Breast epithelium (tissue), 4 donors: ENCODE data around the gene ITGB5. TPM values are rescaled to one million over a fixed set of nuclear protein-coding genes. Genes with fewer than 3 reads are reported as not detected.

ENCODE experiments used
- DNase-seq, 2 donors: peaks; one replicate each; pipeline ENCODE4 v3.0.0-alpha.2; 2019; ENCODE audit warnings: low spot score in 2 of 2
- H3K27ac ChIP-seq, 2 donors: fragments of 200-600 bp; sonication (generic) in 1 of 2; one replicate each; pipeline ENCODE4 v1.5.1; 2016 to 2019; ENCODE audit warnings: mild to moderate bottlenecking in 1 of 2
- H3K27me3 ChIP-seq, 2 donors: fragments of 200-600 bp; sonication (generic) in 1 of 2; one replicate each; pipeline versions ENCODE4 v1.5.1 to v1.6.0; 2017 to 2019; ENCODE audit warnings: control low read depth in 1 of 2, mild to moderate bottlenecking in 1 of 2
- H3K36me3 ChIP-seq: fragments of 200-600 bp; one replicate; pipeline ENCODE4 v1.5.1; 2019
- H3K4me1 ChIP-seq, 2 donors: fragments of 200-600 bp; sonication (generic); one replicate each; pipeline ENCODE4 v1.5.1; 2016 to 2019; ENCODE audit warnings: control low read depth in 1 of 2
- H3K4me3 ChIP-seq, 3 donors: fragments of 200-600 bp; sonication (generic); 1 replicate in 2 of 3; 2 replicates in 1 of 3; pipeline ENCODE4 v1.5.1; 2016 to 2019; ENCODE audit warnings: mild to moderate bottlenecking in 3 of 3, moderate library complexity in 2 of 3
- H3K9me3 ChIP-seq, 2 donors: fragments of 200-600 bp; sonication (generic) in 1 of 2; one replicate each; pipeline ENCODE4 v1.5.1; 2016 to 2019; ENCODE audit warnings: control low read depth in 1 of 2
- CTCF ChIP-seq, 3 donors: fragments of 450-650 bp; IDR thresholded peaks; one replicate each; pipeline ENCODE4 v1.5.1; 2016 to 2017; ENCODE audit warnings: antibody characterized with exemption in 3 of 3, mild to moderate bottlenecking in 3 of 3, moderate library complexity in 3 of 3
- POLR2A ChIP-seq: fragments of 450-650 bp; IDR thresholded peaks from one replicate; pipeline ENCODE4 v1.6.1; 2016; ENCODE audit warnings: antibody characterized with exemption, mild to moderate bottlenecking, moderate library complexity
- POLR2AphosphoS5 ChIP-seq, 3 donors: sonication (generic); formaldehyde crosslinking; IDR thresholded peaks; one replicate each; pipeline ENCODE4 v1.6.1; 2017; ENCODE audit warnings: antibody characterized with exemption in 3 of 3
- intact Hi-C: fragments of 100-400 bp; cut with DNase I; formaldehyde crosslinking; loops from one replicate; pipeline ENCODE4 v1.15.1; 2023; ENCODE audit warnings: low total_unique reads
- total RNA-seq, 3 donors: library from RNA; depleted of rRNA; stranded (reverse); fragments of >200 nt; gene quantifications; one replicate each; pipeline ENCODE4 v1.1.0, GENCODE V29; 2016

ITGB5 gene
- total RNA-seq, 3 donors from 2014 or later = 80.1 to 286 (median 181) TPM

- intact Hi-C loops = loop anchor here (5.0 kb wide), 1 partner anchor 378 kb away; no protein-coding TSS in a partner anchor
- H3K36me3 ChIP-seq = no peaks in the 10 kb centered on the region
- no peaks in the 10 kb centered on the region for H3K9me3 ChIP-seq
- TF ChIP-seq POLR2A = no peak
- TF ChIP-seq CTCF (IDR thresholded peaks at IDR 0.05) = no peak
- TF ChIP-seq POLR2AphosphoS5 (IDR thresholded peaks at IDR 0.05) = no peak
- H3K27me3 ChIP-seq = no peaks in the 10 kb centered on the region
- no peaks in the 10 kb centered on the region for H3K4me1 ChIP-seq
- no peak overlapping the region for H3K4me3 ChIP-seq
- H3K27ac ChIP-seq = no peak overlapping the region
- no peak for DNase-seq
Measured at GRCh38 chr3:124895756-124896155, 8.6 kb upstream of the ITGB5 start.

GRCh38 chr3:124893526-124893925 is 6.4 kb upstream of the ITGB5 start:
- Histone ChIP-seq H3K27me3 (no peaks in the 10 kb centered on the region), H3K4me3 (no peak overlapping the region), H3K9me3 (no peaks in the 10 kb centered on the region), H3K4me1 (no peaks in the 10 kb centered on the region), H3K27ac (peak overlapping the region; percentile 7 to 27), H3K36me3 (no peaks in the 10 kb centered on the region)
- TF ChIP-seq CTCF (IDR thresholded peaks at IDR 0.05) (no peak), POLR2A (no peak), POLR2AphosphoS5 (IDR thresholded peaks at IDR 0.05) (no peak)
- intact Hi-C loops = no loop called here
- DNase-seq = peak in 1 of 2 donors; percentile 69

DNA sequence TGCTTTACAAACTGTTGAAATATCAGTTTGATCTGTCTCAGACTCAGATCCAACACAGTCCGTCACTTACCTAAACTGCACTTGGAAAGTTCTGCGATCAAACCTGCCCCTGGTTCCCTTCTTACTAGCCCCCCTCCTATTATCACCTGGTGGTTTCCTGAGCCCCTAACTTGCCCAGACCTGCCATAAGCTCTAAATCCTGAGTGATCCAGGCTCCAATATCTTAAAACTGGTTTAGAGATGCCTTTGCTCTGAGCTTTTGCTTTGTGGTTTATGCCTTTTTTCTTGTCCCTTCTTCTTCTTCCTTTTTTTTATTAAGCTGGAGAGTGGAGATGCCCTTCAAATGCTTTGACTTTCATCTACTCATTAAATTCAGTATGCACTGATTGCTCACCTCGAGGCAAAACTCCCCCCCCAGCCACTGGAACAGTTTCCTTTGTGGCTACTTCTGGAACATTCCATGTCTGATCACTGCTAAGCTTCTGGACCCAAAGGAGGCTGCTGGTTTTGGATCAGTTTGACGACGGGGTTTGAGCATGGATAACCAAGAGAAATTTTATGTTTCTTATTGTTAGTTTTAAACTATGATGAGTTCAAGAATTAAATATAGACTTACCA is 3.5 kb upstream of the ITGB5 start:
- no peaks in the 10 kb centered on the region for H3K9me3 ChIP-seq
- peak overlapping the region; percentile 40 to 55 for H3K27ac ChIP-seq
- no peak for TF ChIP-seq CTCF (IDR thresholded peaks at IDR 0.05)
- TF ChIP-seq POLR2A = no peak
- TF ChIP-seq POLR2AphosphoS5 (IDR thresholded peaks at IDR 0.05) = no peak
- DNase-seq = peak in 1 of 2 donors; percentile 64
- no peaks in the 10 kb centered on the region for H3K4me1 ChIP-seq
- intact Hi-C loops = no loop called here
- H3K27me3 ChIP-seq = no peaks in the 10 kb centered on the region
- H3K36me3 ChIP-seq = no peaks in the 10 kb centered on the region
- no peak overlapping the region for H3K4me3 ChIP-seq

DNA sequence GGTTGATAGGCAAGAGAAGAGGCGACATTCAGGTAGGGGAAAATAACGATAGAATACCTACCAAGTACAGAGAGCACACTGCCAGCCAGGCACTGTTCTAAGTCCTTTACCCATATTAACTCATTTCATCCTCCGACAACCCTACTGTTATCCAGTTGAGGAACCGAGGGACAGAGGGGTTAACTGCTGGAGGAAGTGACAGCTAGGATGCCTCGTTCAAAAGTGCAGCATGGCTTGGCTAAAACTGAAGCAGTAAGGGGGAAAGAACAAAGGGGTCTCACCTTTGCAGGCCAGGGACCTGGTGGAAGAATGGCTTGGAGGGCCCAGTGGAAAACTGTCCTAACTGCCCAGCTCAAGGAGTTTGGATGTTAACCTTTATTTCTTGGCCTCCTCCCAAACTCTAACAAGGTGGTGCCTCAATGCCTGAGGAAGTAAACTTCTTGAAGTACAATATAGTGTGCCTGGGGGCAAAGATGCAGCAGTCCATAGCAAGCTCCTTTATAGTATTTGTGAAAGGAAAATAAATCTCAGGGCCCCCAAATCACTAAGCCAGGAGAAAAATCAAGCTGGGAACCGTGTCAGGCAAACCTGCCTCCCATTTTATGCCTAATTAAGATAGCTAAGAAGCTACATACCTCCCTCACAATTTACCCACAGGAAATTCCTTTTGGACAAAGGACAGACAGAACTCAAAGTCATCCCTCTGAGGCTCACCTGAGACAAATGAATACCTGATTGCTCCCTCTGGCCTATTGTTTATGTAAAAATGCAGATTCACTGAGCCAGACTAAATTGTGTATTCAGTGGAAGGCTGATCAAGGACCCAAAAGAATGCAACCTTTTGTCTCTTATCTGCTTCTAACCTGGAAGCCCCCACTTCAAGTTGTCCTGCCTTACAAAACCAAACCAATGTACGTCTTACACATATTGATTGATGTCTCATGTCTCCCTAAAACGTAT is 1.6 kb upstream of the ITGB5 start:
- intact Hi-C loops = no loop called here
- no peaks in the 10 kb centered on the region for H3K9me3 ChIP-seq
- no peaks in the 10 kb centered on the region for H3K27me3 ChIP-seq
- peak overlapping the region; percentile 1 to 33 for H3K27ac ChIP-seq
- H3K4me1 ChIP-seq = no peaks in the 10 kb centered on the region
- H3K36me3 ChIP-seq = no peaks in the 10 kb centered on the region
- no peak for DNase-seq
- no peak overlapping the region for H3K4me3 ChIP-seq
- no peak for TF ChIP-seq CTCF (IDR thresholded peaks at IDR 0.05)
- TF ChIP-seq POLR2AphosphoS5 (IDR thresholded peaks at IDR 0.05) = no peak
- no peak for TF ChIP-seq POLR2A

DNA sequence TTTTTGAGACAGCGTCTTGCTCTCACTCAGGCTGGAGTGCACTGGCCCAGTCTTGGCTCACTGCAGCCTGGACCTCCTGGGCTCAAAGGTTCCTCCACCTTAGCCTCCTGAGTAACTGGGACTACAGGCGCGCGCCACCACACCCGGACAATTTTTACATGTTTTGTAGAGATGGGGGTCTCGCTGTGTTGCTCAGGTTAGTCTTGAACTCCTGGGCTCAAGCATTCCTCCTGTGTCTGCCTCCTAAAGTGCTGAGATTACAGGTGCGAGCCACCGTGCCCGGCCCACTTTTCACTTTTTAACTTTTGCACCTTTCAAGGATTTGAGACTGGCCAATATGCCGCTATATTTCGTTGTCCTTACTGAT is 750 bp upstream of the ITGB5 start:
- no peaks in the 10 kb centered on the region for H3K4me1 ChIP-seq
- no peak for TF ChIP-seq CTCF (IDR thresholded peaks at IDR 0.05)
- TF ChIP-seq POLR2A = no peak
- no peak for TF ChIP-seq POLR2AphosphoS5 (IDR thresholded peaks at IDR 0.05)
- no peak for DNase-seq

More for the DNA sequence above, 750 bp upstream of the ITGB5 start:
- Histone ChIP-seq H3K27me3 (no peaks in the 10 kb centered on the region), H3K9me3 (no peaks in the 10 kb centered on the region), H3K27ac (peak overlapping the region in 1 of 2 donors; percentile 93), H3K4me3 (peak overlapping the region; percentile 84 to 91 (median 84)), H3K36me3 (no peaks in the 10 kb centered on the region)
- intact Hi-C loops = no loop called here
